ENCODE data around the gene FNBP1. TPM values are rescaled to one million over a fixed set of nuclear protein-coding genes. Genes with fewer than 3 reads are reported as not detected.
A peak's percentile ranks its signal among the peaks of the same experiment; 100 is the strongest.

FNBP1 gene
- total RNA-seq, 1 experiment from 2014 or later = 36.5 TPM

GRCh38 chr9:129939431-129939830, 103.6 kb downstream of the FNBP1 start:
- Histone ChIP-seq H2BK5ac (ENCODE audit: insufficient read length, low read length) (no peak overlapping the region), H3K18ac (ENCODE audit: insufficient read length, low read depth, low read length) (no peak overlapping the region), H3K14ac (ENCODE audit: insufficient read depth, low read length) (no peak overlapping the region), H4K91ac (ENCODE audit: insufficient read length, low read depth, low read length) (no peak overlapping the region), H3K56ac (ENCODE audit: insufficient read length, low read depth, low read length) (no peak overlapping the region), H3K27ac (ENCODE audit: insufficient read length, low read depth, low read length) (no peak overlapping the region), H3K4me1 (ENCODE audit: insufficient read depth, low read length) (no peaks in the 10 kb centered on the region), H2AFZ (ENCODE audit: low read length) (no peak overlapping the region), H2BK120ac (ENCODE audit: low read depth, low read length, poor library complexity, severe bottlenecking) (no peak overlapping the region), H3K9me3 (ENCODE audit: control insufficient read depth, low read depth, low read length) (peaks cover 5% of the 10 kb centered on the region), H3K27me3 (ENCODE audit: insufficient read depth, low read length) (no peaks in the 10 kb centered on the region), H3K23me2 (ENCODE audit: insufficient read length, low read depth, low read length, poor library complexity, severe bottlenecking) (no peaks in the 10 kb centered on the region), H4K5ac (ENCODE audit: insufficient read length, low read depth, low read length) (no peak overlapping the region), H2BK20ac (ENCODE audit: low read depth, low read length, poor library complexity, severe bottlenecking) (no peak overlapping the region), H3T11ph (ENCODE audit: low read length) (no peak overlapping the region), H4K20me1 (ENCODE audit: control insufficient read depth, insufficient read depth, insufficient read length) (no peaks in the 10 kb centered on the region), H3K79me1 (ENCODE audit: insufficient read depth, low read depth, low read length, poor library complexity, severe bottlenecking) (no peaks in the 10 kb centered on the region), H3K79me2 (ENCODE audit: insufficient read depth, low read length) (no peaks in the 10 kb centered on the region), H2BK15ac (ENCODE audit: low read depth, low read length) (no peak overlapping the region), H2AK5ac (ENCODE audit: insufficient read length, low read length) (no peak overlapping the region), H2BK12ac (ENCODE audit: insufficient read length, low read depth, low read length) (no peak overlapping the region), H3K23ac (ENCODE audit: insufficient read length, low read depth, low read length) (no peak overlapping the region), H3K4me2 (ENCODE audit: insufficient read depth, insufficient read length, low read length) (no peak overlapping the region), H3K9ac (ENCODE audit: extremely low read depth, insufficient read length, low read length) (no peak overlapping the region), H3K4ac (ENCODE audit: low read depth, low read length) (no peak overlapping the region), H4K8ac (replicated peaks; ENCODE audit: insufficient read length, low read depth, low read length) (no peak overlapping the region)
- H3K9me3 Mint-ChIP-seq = peaks cover 14 to 19% of the 10 kb centered on the region in 2 experiments
- H3K4me1 Mint-ChIP-seq = peaks cover 19 to 28% of the 10 kb centered on the region in 2 experiments
- no peak overlapping the region for H3K4me3 Mint-ChIP-seq
- H3K36me3 Mint-ChIP-seq (ENCODE audit: insufficient read depth in 1 of 3, low read depth in 3 of 3) = peaks cover 16 to 32% (median 19%) of the 10 kb centered on the region in 3 experiments
- WGBS (ENCODE audit: extremely low coverage, insufficient read length, low lambda C conversion rate) = no CpG with 5 or more reads among the region's 2 CpGs
- DNase-seq = no peak
- H3K27me3 Mint-ChIP-seq (ENCODE audit: low read depth) = no peaks in the 10 kb centered on the region
- no peak for TF ChIP-seq CTCF (conservative IDR thresholded peaks at IDR 0.05)
- peak overlapping the region; percentile 2 to 95 (median 3); a peak in 4 of 7 replicates for H3K27ac Mint-ChIP-seq
